K562 (cell line): ENCODE data around the gene FGFRL1. TPM values are rescaled to one million over a fixed set of nuclear protein-coding genes. Genes with fewer than 3 reads are reported as not detected.
A peak's percentile ranks its signal among the peaks of the same experiment; 100 is the strongest.

ENCODE experiments used
- HCFC1 ChIP-seq: IDR thresholded peaks from 2 replicates; pipeline ENCODE4 v1.6.1; 2012; ENCODE audit warnings: low read depth, low read length, improper control_type of control experiment
- IFI16 ChIP-seq: fragments of 250-450 bp; sonication (Bioruptor Pico); IDR thresholded peaks from 2 replicates; pipeline ENCODE4 v2.1.2; 2022; ENCODE audit warnings: mild to moderate bottlenecking, inconsistent platforms
- MAZ ChIP-seq, 2 experiments: fragments of 450-650 bp in 1 of 2; sonication (generic) in 1 of 2; formaldehyde crosslinking; IDR thresholded peaks in 1 of 2; conservative IDR thresholded peaks in 1 of 2; 2 replicates each; pipeline versions ENCODE4 v1.4.0 to v1.5.0; 2020; ENCODE audit warnings: mild to moderate bottlenecking in 1 of 2, missing genetic modification reagents in 1 of 2
- NR2C2 ChIP-seq, 2 experiments: fragments of 200-800 bp in 1 of 2; sonication (Bioruptor generic) in 1 of 2; sonication (generic) in 1 of 2; formaldehyde crosslinking in 1 of 2; IDR thresholded peaks; 2 replicates each; pipeline versions ENCODE4 v1.6.1 to v1.8.0; 2016 to 2022; ENCODE audit warnings: mild to moderate bottlenecking in 1 of 2, missing compliant biosample characterization in 1 of 2, missing genetic modification characterization in 1 of 2, missing genetic modification reagents in 1 of 2
- RNF2 ChIP-seq: sonication (generic); IDR thresholded peaks from 2 replicates; pipeline ENCODE4 v1.6.1; 2016
- VEZF1 ChIP-seq: fragments of 200-800 bp; sonication (Bioruptor generic); IDR thresholded peaks from 2 replicates; pipeline ENCODE4 v1.6.1; 2017; ENCODE audit warnings: missing genetic modification characterization, missing compliant biosample characterization
- ZNF318 ChIP-seq, 2 experiments: fragments of 450-650 bp; IDR thresholded peaks; 2 replicates each; pipeline ENCODE4 v1.6.1; 2016; ENCODE audit warnings: mild to moderate bottlenecking in 2 of 2, borderline replicate concordance in 1 of 2, low read depth in 1 of 2, moderate library complexity in 1 of 2
- ZNF592 ChIP-seq: fragments of 450-650 bp; IDR thresholded peaks from 2 replicates; pipeline ENCODE4 v1.6.1; 2017; ENCODE audit warnings: antibody characterized with exemption, mild to moderate bottlenecking
- ZNF740 ChIP-seq, 3 experiments: fragments of 200-800 bp in 1 of 3; sonication (Bioruptor generic) in 1 of 3; sonication (generic) in 1 of 3; formaldehyde crosslinking in 1 of 3; IDR thresholded peaks; 2 replicates each; pipeline versions ENCODE4 v1.6.1 to v1.8.0; 2016 to 2022; ENCODE audit warnings: mild to moderate bottlenecking in 2 of 3, missing compliant biosample characterization in 2 of 3, missing genetic modification characterization in 2 of 3, missing genetic modification reagents in 1 of 3
- polyA plus RNA-seq, 8 experiments: library from polyadenylated mRNA; depleted of rRNA in 4 of 8; stranded (reverse) in 5 of 8; unstranded in 3 of 8; fragments of >200 nt; fragmentation: Nextera tagmentation in 2 of 8; fragmentation: Illumina TruSeq in 1 of 8; extraction: Ambion mirVana in 2 of 8; extraction: Trizol in 1 of 8; gene quantifications; 2 replicates each; pipeline versions ENCODE4 v1.2.1 to v1.2.3, GENCODE V29; 2011 to 2014; ENCODE audit warnings: inconsistent platforms in 1 of 8, missing spikeins in 1 of 8
- total RNA-seq, 7 experiments: library from RNA; depleted of rRNA in 6 of 7; stranded (reverse); fragments of >200 nt in 6 of 7; fragmentation: Illumina TruSeq in 2 of 7; extraction: Trizol in 2 of 7; gene quantifications; 2 replicates each; pipeline versions ENCODE4 v1.2.1 to v1.2.3, GENCODE V29; 2011 to 2021; ENCODE audit warnings: low replicate concordance in 1 of 7

Gene FGFRL1
- total and polyA plus RNA-seq, 9 of the 15 experiments (the other 6 are each of a cell fraction or from before 2014, with no cell fraction given) = 0.34 to 49.9 (median 14.6) TPM

DNA sequence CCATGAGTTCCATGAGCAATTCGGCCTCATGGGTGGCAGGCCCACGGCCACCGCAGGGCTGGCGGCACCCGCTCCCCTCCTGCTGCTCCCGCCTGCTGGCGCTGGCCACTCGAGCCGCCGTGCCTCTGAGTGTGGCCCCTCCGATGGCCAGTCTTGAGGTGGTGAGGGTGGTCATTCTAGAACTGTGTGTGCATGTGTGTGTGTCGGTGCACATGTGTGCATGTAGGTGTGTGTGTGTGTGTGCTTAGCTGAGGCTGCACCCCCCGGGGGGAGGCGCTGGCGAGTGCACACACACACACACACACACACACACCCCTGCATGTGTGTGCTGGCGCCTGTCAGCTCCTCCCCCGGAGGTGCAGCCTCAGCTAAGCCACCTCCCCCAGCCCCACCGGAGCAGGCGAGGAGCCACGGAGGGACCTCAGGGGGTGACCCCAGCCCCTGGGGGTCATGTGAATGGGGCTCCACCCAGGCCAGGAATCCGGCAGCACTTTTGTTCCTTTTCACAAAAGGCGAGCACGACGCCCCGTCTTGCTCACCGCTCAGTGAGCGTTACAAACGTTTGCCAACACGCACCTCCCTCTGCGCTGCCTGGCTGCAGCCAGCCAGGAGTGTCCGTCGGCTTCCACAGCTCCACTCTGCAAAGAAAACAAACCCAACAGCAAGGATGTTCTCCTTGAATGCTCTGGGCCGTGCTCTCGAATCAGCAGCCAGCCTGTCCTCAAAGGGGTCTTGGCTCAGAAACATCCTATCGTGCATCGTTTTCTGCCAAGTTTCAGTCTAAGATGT is 29.9 kb downstream of the FGFRL1 start (continued):
- TF ChIP-seq ZNF318 (IDR thresholded peaks at IDR 0.05; ENCODE audit: borderline replicate concordance in 1 of 2, low read depth in 1 of 2) (no peak), IFI16 (CRISPR knock-in tag) (no peak), RNF2 (0 out of 2 replicates have a peak, but pooled peaks have one; percentile 39), HCFC1 (no peak), ZNF592 (peak; percentile 79; the same call in 1 of the 2 replicates), VEZF1 (CRISPR knock-in tag) (peak; percentile 45), ZNF740 (CRISPR knock-in tag; IDR thresholded peaks at IDR 0.05) (peak; percentile 65; the same call in 1 of the 2 replicates), ZNF740 (tag; IDR thresholded peaks at IDR 0.05) (no peak), MAZ (CRISPR knock-in tag; conservative IDR thresholded peaks at IDR 0.05 in 1 of 2, IDR thresholded peaks at IDR 0.05 in 1 of 2) (peak; percentile 31 to 52; a peak in 1 of 4 replicates), NR2C2 (CRISPR knock-in tag; IDR thresholded peaks at IDR 0.05) (no peak; the same call in 1 of the 2 replicates), NR2C2 (tag; IDR thresholded peaks at IDR 0.05) (peak; percentile 50; the same call in 1 of the 2 replicates)
